GM18867 (cell line): ENCODE measurements around the gene MFAP4.

Experiments
- ATAC-seq: cut with Tn5 transposase; IDR thresholded peaks from one replicate; pipeline ENCODE4 v1.9.1; 2021; ENCODE audit warnings: mild to moderate bottlenecking, moderate library complexity; ENCODE audit not compliant: unreplicated experiment

The MFAP4 gene

GRCh38 chr17:19387921-19388521 lies 1.0 kb upstream of the MFAP4 start:
- no peak for ATAC-seq

GRCh38 chr17:19386051-19386929 lies 700 bp downstream of the MFAP4 start:
- ATAC-seq, result no peak

- no peak for ATAC-seq
Measured at GRCh38 chr17:19385521-19385983, 1.4 kb downstream of the MFAP4 start.

- no peak for ATAC-seq
Measured at GRCh38 chr17:19384723-19385391, 2.1 kb downstream of the MFAP4 start.

GRCh38 chr17:19383681-19384470 lies 3.1 kb downstream of the MFAP4 start:
- no peak for ATAC-seq

GRCh38 chr17:19382531-19383444 lies 4.2 kb downstream of the MFAP4 start:
- ATAC-seq, result no peak

- no peak for ATAC-seq
Measured at GRCh38 chr17:19381741-19382444, 5.1 kb downstream of the MFAP4 start.

GRCh38 chr17:19381361-19381740 lies 5.6 kb downstream of the MFAP4 start:
- ATAC-seq, result no peak

GRCh38 chr17:19380481-19381301 lies 6.3 kb downstream of the MFAP4 start:
- no peak for ATAC-seq

- ATAC-seq, result no peak
Measured at GRCh38 chr17:19379361-19380065, 7.5 kb downstream of the MFAP4 start.

- no peak for ATAC-seq
Measured at GRCh38 chr17:19378416-19379360, 8.3 kb downstream of the MFAP4 start, which contains the start of gene MAPK7. MAPK7 (plus strand) TSS chr17:19378498; CDS start chr17:19378901, 403 bp downstream.

- ATAC-seq, result peak; percentile 89
Measured at GRCh38 chr17:19377602-19378415, 9.2 kb downstream of the MFAP4 start.

- ATAC-seq, result no peak
Measured at GRCh38 chr17:19376811-19377210, 10.2 kb downstream of the MFAP4 start.

- no peak for ATAC-seq
Measured at GRCh38 chr17:19375732-19376131, 11.3 kb downstream of the MFAP4 start.

- no peak for ATAC-seq
Measured at GRCh38 chr17:19374136-19374535, 12.9 kb downstream of the MFAP4 start.
